Measurements from ENCODE around the gene NCEH1. TPM values are rescaled to one million over a fixed set of nuclear protein-coding genes. Genes with fewer than 3 reads are reported as not detected.

The NCEH1 gene
- total RNA-seq, 2 donors from 2014 or later, result 6.9 to 18.5 TPM

DNA sequence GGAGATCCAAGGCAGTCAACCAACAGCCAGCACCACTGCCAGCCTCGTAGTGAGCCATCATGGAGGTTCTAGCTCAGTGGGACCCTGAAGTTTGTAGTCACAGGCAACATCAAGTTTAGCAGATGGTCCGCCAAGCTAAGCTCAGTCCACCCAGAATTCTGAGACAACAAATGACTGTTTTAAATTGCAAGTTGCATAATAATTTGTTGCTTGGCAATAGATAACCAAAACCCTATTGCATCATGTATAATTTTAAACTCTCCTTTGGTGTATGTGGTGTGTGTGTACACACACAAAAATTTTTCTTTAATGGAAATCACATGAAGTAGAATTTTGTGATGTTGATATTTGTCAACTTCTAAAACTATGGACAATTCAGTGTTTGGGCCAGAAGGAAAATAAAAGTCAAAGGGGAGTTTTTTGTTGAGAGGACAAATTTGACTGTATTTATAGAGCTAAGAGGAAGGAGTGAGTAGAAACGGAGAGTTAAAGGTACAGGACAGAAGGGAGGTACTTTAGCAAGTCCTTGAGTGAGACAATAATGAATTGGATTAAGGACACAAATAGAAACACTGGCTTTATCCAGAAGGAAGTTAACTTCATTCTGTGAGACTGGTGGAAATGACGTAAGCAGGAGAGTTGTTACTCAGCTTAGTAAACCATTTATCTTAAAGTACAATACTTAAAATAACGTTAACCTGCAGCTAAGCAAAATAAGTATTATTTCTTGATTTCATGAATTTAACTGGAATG lies 83.6 kb downstream of the NCEH1 start:
- no peak overlapping the region for H3K27ac Mint-ChIP-seq
- peaks cover 7% of the 10 kb centered on the region for H3K4me1 Mint-ChIP-seq
- no peak overlapping the region for H3K4me3 Mint-ChIP-seq
- ATAC-seq (replicated peaks), result no peak
- H3K36me3 Mint-ChIP-seq (ENCODE audit: low read depth), result no peaks in the 10 kb centered on the region
- H3K27me3 Mint-ChIP-seq, result peaks cover 2% of the 10 kb centered on the region
- H3K9me3 Mint-ChIP-seq, result no peaks in the 10 kb centered on the region

DNA sequence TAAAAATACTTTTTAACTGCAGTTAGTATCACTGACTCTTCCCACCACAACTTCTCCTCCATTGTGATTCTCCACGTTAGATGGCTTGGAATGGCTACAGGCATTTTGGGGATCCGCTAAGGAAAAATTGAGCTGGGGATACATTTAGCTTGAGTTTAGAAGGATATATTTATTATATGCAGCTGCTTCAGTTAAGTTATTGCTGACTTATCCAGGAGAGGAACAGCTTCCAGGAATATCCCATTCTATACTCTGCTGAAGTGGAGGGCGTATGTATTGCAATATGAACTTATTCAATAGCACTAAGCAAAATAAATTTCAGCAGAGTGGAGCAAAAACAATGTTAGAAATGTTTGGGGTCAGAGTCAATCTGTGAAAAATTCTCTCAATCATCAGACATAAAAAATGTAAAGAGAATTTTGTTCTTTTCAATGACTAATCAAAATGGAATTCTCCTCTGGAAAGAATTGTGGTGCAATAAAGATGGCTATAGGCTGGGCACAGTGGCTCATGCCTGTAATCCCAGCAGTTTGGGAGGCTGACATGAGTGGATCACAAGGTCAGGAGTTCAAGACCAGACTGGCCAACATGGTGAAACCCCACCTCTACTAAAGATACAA lies 84.7 kb downstream of the NCEH1 start:
- H3K4me3 Mint-ChIP-seq, result no peak overlapping the region
- peaks cover 10% of the 10 kb centered on the region for H3K4me1 Mint-ChIP-seq
- peaks cover 3% of the 10 kb centered on the region for H3K27me3 Mint-ChIP-seq
- no peak overlapping the region for H3K27ac Mint-ChIP-seq
- ATAC-seq (replicated peaks), result no peak
- H3K9me3 Mint-ChIP-seq, result no peaks in the 10 kb centered on the region
- no peaks in the 10 kb centered on the region for H3K36me3 Mint-ChIP-seq (ENCODE audit: low read depth)

DNA sequence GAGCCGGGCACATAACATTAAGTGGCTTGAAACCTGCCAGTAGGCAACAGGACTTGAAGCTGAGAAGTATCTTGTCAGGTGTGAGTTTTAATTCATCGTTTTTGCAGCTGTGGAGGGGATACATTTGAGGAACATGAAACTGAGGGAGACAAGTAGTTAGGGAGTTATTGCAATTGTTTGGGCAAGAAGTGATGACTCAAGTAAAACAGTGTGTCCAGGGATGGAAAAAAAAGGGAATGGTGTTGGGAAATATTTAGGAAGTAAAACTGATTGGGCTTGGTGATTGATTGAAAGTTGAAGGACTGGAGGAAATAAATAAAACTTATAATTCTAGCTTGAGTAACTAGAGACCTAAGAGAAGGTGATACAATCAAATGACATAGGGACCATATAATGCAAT lies 85.5 kb downstream of the NCEH1 start:
- no peaks in the 10 kb centered on the region for H3K9me3 Mint-ChIP-seq
- ATAC-seq (replicated peaks), result no peak
- no peak overlapping the region for H3K27ac Mint-ChIP-seq
- H3K4me3 Mint-ChIP-seq, result no peak overlapping the region
- H3K36me3 Mint-ChIP-seq (ENCODE audit: low read depth), result no peaks in the 10 kb centered on the region
- H3K27me3 Mint-ChIP-seq, result peaks cover 3% of the 10 kb centered on the region
- peaks cover 10% of the 10 kb centered on the region for H3K4me1 Mint-ChIP-seq

DNA sequence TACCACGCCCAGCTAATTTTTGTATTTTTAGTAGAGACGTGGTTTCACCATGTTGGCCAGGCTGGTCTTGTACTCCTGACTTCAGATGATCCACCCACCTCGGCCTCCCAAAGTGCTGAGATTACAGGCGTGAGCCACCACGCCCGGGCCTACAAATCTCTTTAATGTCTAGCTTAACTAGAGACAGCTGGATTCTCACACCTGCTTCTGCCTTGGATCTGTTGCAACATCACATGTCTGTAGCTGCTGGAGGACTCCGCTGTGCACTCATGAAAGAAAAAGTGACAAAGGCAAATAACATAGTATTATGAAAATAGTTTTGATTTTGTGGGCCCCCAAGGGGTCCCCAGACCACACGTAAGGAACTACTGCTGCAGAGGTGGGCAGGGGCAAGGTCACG lies 85.9 kb downstream of the NCEH1 start:
- ATAC-seq (replicated peaks), result no peak
- H3K4me1 Mint-ChIP-seq, result peaks cover 10% of the 10 kb centered on the region
- H3K27me3 Mint-ChIP-seq, result peaks cover 3% of the 10 kb centered on the region
- no peaks in the 10 kb centered on the region for H3K36me3 Mint-ChIP-seq (ENCODE audit: low read depth)
- H3K27ac Mint-ChIP-seq, result no peak overlapping the region
- H3K9me3 Mint-ChIP-seq, result no peaks in the 10 kb centered on the region
- H3K4me3 Mint-ChIP-seq, result no peak overlapping the region

DNA sequence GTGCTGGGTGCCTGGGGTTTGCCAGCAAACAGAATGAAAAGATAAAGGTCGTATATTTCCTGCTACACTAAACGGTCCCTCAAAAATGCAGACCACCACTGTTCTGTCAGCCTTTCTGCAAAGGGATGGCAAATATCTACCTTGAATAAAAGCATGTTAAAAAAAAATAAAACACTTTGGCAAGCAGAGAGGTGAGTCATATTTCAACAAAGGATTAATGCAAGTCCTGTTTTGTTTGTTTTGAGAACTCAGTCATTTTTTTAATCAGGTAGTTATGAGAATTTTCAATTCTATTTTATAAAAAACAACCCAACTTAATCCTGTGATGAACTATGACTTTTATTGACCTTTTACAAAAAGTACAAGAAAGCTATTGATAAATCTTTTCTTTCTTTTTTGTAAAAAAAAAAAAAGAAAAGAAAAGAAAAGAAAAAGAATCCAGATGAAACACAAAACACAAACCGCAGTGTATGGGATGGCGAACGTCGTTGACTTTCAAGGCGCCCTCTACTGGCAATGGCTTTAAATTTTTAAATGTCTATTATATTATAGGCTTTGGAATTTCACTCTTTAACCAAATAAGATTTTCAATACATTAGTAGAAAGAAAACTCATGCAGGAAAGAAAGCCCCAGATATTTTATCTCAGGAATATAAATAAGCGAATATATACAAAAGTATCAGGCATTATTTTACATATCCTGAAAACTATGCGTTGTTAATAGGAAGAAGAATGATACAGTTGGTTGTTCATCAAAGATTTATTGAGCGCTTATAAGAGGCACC lies 87.8 kb downstream of the NCEH1 start:
- peak; percentile 51 for ATAC-seq (replicated peaks)
- H3K27ac Mint-ChIP-seq, result no peak overlapping the region
- H3K4me3 Mint-ChIP-seq, result no peak overlapping the region
- H3K27me3 Mint-ChIP-seq, result peaks cover 3% of the 10 kb centered on the region
- peaks cover 10% of the 10 kb centered on the region for H3K4me1 Mint-ChIP-seq
- no peaks in the 10 kb centered on the region for H3K9me3 Mint-ChIP-seq
- no peaks in the 10 kb centered on the region for H3K36me3 Mint-ChIP-seq (ENCODE audit: low read depth)

DNA sequence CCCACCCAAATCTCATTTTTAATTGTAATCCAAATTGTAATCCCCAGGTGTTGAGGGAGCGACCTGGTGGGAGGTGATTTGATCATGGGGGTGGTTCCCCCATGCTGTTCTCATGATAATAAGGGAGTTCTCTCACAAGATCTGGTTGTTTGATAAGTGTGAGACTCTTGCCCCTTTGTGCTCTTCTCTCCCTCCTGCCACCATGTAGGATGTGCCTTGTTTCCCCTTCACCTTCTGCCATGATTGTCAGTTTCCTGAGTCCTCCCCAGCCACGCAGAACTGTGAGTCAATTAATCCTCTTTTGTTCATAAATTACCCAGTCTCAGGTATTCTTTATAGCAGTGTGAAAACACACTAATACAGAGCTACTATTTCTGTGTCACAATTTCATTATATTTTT lies 88.7 kb downstream of the NCEH1 start:
- Mint-ChIP-seq H3K27me3 (peaks cover 3% of the 10 kb centered on the region), H3K4me3 (no peak overlapping the region), H3K4me1 (peaks cover 8% of the 10 kb centered on the region), H3K27ac (no peak overlapping the region), H3K9me3 (no peaks in the 10 kb centered on the region), H3K36me3 (ENCODE audit: low read depth) (no peaks in the 10 kb centered on the region)
- ATAC-seq (replicated peaks), result no peak

DNA sequence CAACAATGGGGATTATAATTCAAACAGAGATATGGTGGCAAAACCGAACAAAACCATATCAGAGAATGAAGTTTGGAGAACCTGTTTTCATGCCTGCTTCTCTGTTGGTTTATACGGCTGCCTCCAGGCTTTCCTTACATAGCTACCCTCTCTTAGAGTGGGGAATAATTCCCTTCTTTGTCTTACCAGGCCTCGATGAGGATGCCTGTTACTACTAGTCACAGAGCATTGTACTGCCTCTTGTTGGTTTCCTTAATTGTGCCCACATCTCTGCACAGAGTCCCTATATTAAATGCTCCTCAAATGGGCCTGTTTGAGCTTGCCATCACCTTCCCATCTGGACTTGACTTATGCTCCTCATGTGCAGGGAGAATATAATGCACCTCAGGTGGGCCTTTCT lies 92.9 kb downstream of the NCEH1 start:
- no peaks in the 10 kb centered on the region for H3K9me3 Mint-ChIP-seq
- H3K4me1 Mint-ChIP-seq, result peaks cover 20% of the 10 kb centered on the region
- H3K36me3 Mint-ChIP-seq (ENCODE audit: low read depth), result no peaks in the 10 kb centered on the region
- H3K27me3 Mint-ChIP-seq, result peaks cover 3% of the 10 kb centered on the region
- no peak for ATAC-seq (replicated peaks)
- H3K27ac Mint-ChIP-seq, result no peak overlapping the region
- H3K4me3 Mint-ChIP-seq, result no peak overlapping the region

DNA sequence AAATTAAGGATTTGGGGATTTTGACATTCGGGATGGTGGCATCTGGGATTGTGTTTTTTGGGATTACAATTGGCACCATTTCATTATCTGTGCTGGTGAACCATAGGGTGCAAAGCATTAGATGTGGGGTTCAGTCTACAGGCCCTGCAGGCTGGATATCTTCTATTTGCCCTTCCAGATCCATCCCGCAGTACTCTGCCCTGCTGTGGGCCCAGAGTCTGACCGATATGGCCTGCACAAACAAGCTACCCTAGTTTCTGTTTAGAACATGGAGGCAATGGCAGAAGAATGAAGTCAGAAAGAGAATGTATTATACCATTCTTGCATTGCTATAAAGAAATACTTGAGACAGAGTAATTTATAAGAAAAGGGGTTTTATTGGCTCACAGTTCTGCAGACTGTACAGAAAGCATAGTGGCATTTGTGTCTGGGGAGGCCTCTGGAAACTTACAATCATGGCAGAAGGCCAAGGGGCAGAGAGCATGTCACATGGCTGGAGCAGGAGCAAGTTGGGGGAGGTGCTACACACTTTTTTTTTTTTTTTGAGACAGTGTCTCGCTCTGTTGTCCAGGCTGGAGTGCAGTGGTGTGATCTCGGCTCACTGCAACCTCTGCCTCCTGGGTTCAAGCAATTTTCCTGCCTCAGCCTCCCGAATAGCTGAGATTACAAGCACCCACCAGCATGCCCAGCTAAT lies 93.7 kb downstream of the NCEH1 start:
- H3K27me3 Mint-ChIP-seq, result peaks cover under 1% of the 10 kb centered on the region
- H3K9me3 Mint-ChIP-seq, result no peaks in the 10 kb centered on the region
- H3K36me3 Mint-ChIP-seq (ENCODE audit: low read depth), result no peaks in the 10 kb centered on the region
- H3K27ac Mint-ChIP-seq, result no peak overlapping the region
- H3K4me1 Mint-ChIP-seq, result peaks cover 17% of the 10 kb centered on the region
- no peak for ATAC-seq (replicated peaks)
- no peak overlapping the region for H3K4me3 Mint-ChIP-seq

DNA sequence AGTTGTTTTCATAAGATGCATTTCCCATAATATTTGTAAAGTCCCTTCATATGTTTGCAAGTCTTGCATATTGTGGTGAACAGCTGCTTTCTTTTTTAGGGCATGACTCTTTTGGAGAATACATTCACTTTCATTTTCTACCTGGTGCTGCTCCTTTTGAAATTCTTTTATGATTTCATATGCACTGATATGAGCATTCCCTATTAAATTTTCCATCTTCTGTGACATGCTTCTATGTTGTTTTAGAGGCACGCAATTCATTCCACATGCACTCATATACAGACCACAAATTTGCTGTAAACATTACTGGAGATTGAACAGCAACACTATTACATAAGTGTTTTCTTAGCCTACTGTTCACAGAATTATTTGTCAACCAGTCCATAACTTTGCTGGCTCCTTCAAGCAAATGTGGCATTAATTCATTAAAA lies 94.8 kb downstream of the NCEH1 start:
- no peak overlapping the region for H3K27ac Mint-ChIP-seq
- ATAC-seq (replicated peaks), result peak; percentile 43

DNA sequence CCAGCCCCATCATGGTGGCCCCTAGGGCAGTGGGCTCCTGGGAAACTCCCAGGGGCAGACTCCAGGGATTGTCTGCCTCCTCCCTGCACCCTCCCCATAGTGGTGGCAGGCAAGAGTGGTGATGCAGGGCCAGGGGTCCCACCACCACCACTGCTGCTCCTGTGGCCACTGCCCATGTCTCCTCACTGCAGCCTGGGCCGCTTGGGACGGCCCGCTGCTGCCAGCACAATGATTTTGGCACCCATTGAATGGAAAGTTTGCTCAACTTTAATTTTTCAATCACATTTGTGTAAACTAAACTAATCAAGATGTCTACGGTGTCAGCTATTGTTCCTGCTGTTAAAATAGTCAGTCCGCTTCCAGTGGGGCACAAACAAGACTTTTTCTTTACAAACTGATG lies 95.6 kb downstream of the NCEH1 start:
- no peaks in the 10 kb centered on the region for H3K27me3 Mint-ChIP-seq
- H3K4me1 Mint-ChIP-seq, result peaks cover 15% of the 10 kb centered on the region
- ATAC-seq (replicated peaks), result no peak
- no peak overlapping the region for H3K27ac Mint-ChIP-seq
- H3K36me3 Mint-ChIP-seq (ENCODE audit: low read depth), result no peaks in the 10 kb centered on the region
- peak overlapping the region; percentile 14 for H3K4me3 Mint-ChIP-seq
- H3K9me3 Mint-ChIP-seq, result peaks cover 5% of the 10 kb centered on the region

More for the DNA sequence above, 94.8 kb downstream of the NCEH1 start:
- Mint-ChIP-seq H3K4me3 (peak overlapping the region; percentile 14), H3K36me3 (ENCODE audit: low read depth) (no peaks in the 10 kb centered on the region), H3K27me3 (no peaks in the 10 kb centered on the region), H3K9me3 (peaks cover under 1% of the 10 kb centered on the region), H3K4me1 (peaks cover 15% of the 10 kb centered on the region)

DNA sequence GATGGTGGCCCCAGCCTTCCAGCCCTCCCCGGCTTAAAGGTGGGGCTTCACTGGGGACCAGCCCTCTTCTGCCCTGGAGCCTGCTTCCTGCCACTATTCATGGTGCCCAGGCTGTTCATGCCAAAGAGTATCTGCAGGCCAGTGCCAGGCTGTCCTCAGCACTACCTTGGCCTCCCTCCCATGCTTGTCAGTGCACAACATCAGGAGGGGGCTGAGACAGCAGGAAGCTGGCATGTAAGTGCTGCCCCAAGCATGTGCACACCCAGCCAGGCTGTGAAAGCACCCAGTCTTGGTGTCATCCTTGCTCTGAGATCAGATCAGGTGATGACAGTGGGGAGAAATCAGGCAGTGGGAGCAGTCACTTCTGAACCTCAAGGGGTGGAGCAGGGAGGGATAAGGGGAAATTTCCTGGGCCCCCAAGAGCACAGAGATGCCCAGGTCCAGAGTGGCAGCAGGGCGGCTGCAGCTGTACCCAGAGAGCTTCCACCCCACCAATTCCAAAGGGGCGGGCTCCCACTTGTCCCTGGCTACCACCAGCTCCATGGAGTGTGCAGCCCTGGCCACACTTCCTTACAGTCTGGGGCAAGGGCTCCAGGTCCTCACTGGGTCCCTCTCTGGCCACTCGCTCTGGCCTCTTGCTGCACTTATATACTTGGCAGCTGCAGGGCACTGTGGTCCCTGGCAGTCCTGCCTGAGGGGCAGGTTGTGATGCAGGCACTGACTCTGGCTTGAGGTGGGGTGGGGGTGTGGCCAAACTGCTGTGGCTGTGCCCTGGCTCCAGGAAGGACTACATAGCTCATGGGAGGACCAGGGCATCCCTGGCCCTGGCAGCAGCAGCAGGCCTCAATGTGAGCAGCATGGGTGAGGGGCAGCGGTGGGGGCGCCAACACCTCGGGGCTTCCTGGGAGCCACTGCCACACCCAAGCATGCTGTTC lies 96.3 kb downstream of the NCEH1 start:
- Mint-ChIP-seq H3K27ac (no peak overlapping the region), H3K9me3 (peaks cover 5% of the 10 kb centered on the region), H3K36me3 (ENCODE audit: low read depth) (no peaks in the 10 kb centered on the region), H3K27me3 (no peaks in the 10 kb centered on the region), H3K4me1 (peaks cover 15% of the 10 kb centered on the region), H3K4me3 (no peak overlapping the region)
- ATAC-seq (replicated peaks), result no peak

DNA sequence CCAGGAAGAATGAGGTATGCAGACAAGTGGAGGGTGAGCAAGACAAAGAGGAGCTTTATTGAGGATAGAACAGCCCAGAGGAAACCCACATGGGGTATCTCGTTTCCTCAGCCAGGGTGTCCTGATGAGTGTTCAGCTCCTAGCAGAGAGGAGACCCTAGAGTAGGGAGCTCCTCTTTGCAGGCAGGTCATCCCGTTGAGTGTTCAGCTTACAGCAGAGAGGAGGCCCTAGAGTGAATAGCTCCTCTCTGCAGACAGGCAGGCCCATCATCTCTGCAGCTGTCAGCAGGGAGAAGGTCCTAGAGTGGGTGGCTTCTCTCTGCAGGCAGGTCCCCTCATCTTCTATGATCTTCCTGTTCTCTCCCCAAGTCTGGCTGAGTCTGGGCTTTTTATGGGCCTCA lies 97.0 kb downstream of the NCEH1 start:
- peaks cover 15% of the 10 kb centered on the region for H3K4me1 Mint-ChIP-seq
- H3K27ac Mint-ChIP-seq, result no peak overlapping the region
- H3K27me3 Mint-ChIP-seq, result no peaks in the 10 kb centered on the region
- no peak overlapping the region for H3K4me3 Mint-ChIP-seq
- H3K36me3 Mint-ChIP-seq (ENCODE audit: low read depth), result no peaks in the 10 kb centered on the region
- ATAC-seq (replicated peaks), result no peak
- peaks cover 5% of the 10 kb centered on the region for H3K9me3 Mint-ChIP-seq

DNA sequence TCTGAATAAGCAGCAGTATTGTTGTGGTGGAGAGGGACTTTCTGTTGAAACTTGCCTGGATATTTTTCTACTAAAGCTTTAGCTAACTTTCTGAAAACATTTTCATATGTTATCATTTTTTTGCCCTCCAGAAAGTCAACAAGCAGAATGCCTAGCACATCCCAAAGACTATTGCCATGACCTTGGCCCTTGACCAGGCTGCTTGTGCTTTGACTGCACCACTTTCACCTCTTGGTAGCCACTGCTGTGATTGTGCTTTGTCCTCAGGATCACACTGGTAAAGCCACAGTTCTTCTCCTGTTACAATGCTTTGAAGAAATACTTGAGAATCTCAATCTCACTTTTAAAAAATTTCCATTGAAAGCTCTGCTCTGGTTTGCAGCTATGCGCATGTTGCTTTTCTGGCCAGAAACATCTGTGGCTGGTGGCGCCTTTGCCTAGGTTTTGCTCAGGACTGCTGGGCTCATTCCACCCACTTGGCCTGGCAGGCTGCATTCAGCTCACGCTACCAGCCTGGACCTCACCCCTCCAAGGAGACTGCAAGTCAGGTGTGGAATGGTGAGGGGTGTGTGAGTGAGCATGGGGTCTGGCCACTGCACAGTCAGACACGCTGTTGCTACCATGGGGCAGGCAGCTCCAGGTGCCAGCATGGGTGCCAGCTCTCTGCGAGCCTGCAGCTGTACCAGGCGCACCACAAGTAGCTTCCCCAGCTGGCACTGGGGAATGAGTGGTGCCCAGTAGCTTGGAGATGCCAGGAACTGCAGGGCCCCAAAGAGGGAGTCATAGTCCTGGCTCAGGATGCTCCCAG lies 97.8 kb downstream of the NCEH1 start:
- ATAC-seq (replicated peaks), result no peak
- Mint-ChIP-seq H3K4me3 (no peak overlapping the region), H3K27me3 (no peaks in the 10 kb centered on the region), H3K36me3 (ENCODE audit: low read depth) (no peaks in the 10 kb centered on the region), H3K27ac (no peak overlapping the region), H3K9me3 (peaks cover 5% of the 10 kb centered on the region), H3K4me1 (peaks cover 15% of the 10 kb centered on the region)
